HL-60 (cell line): ENCODE measurements around the gene YY1.

ENCODE experiments used
- DNase-seq, 2 experiments: peaks; one replicate each; pipeline ENCODE4 v3.0.0-alpha.2; 2010 to 2020; ENCODE audit warnings: low read depth in 1 of 2, low spot score in 1 of 2
- H3K27ac ChIP-seq: fragments of 250-450 bp; sonication (Bioruptor Pico); replicated peaks from 2 replicates; pipeline ENCODE4 v1.5.1; 2020; ENCODE audit warnings: mild to moderate bottlenecking, moderate library complexity
- H3K27me3 ChIP-seq: fragments of 250-450 bp; sonication (Bioruptor Pico); 2 replicates; pipeline ENCODE4 v1.5.1; 2021; ENCODE audit warnings: mild to moderate bottlenecking, moderate library complexity; ENCODE audit not compliant: insufficient read depth, poor library complexity, severe bottlenecking
- H3K4me3 ChIP-seq: replicated peaks from 2 replicates; pipeline ENCODE4 v1.5.1; 2011; ENCODE audit warnings: mild to moderate bottlenecking, control low read depth, low read length; ENCODE audit not compliant: insufficient read depth
- CTCF ChIP-seq: IDR thresholded peaks from one replicate; pipeline ENCODE4 v1.5.1; 2011; ENCODE audit warnings: low read length, control low read depth, inconsistent platforms; ENCODE audit not compliant: insufficient read depth
- GABPA ChIP-seq: IDR thresholded peaks from 2 replicates; pipeline ENCODE4 v1.6.1; 2012; ENCODE audit warnings: low read depth
- POLR2AphosphoS5 ChIP-seq: IDR thresholded peaks from 2 replicates; pipeline ENCODE4 v1.6.1; 2012; ENCODE audit warnings: low read depth
- REST ChIP-seq: IDR thresholded peaks from 2 replicates; pipeline ENCODE4 v1.6.1; 2012; ENCODE audit warnings: low read depth; ENCODE audit not compliant: insufficient replicate concordance
- SPI1 ChIP-seq: IDR thresholded peaks from 2 replicates; pipeline ENCODE4 v1.6.1; 2012; ENCODE audit warnings: low read depth, mild to moderate bottlenecking, borderline replicate concordance

Gene YY1

GRCh38 chr14:100294213-100294962 is 55.4 kb downstream of the YY1 start:
- Histone ChIP-seq H3K4me3 (no peak overlapping the region), H3K27ac (no peak overlapping the region), H3K27me3 (no peaks in the 10 kb centered on the region)
- no peak for DNase-seq
- TF ChIP-seq SPI1, result no peak
- no peak for TF ChIP-seq CTCF
- TF ChIP-seq REST, result no peak
- TF ChIP-seq POLR2AphosphoS5, result no peak
- TF ChIP-seq GABPA, result no peak

- no peak for DNase-seq
- TF ChIP-seq SPI1 (no peak), REST (no peak), POLR2AphosphoS5 (no peak), GABPA (no peak), CTCF (no peak)
- no peak overlapping the region for H3K27ac ChIP-seq
- no peaks in the 10 kb centered on the region for H3K27me3 ChIP-seq
- no peak overlapping the region for H3K4me3 ChIP-seq
Observed at GRCh38 chr14:100294963-100295330, 56.0 kb downstream of the YY1 start.

- TF ChIP-seq CTCF (no peak), SPI1 (no peak), REST (no peak), POLR2AphosphoS5 (no peak), GABPA (no peak)
Observed at GRCh38 chr14:100295376-100296105, 56.6 kb downstream of the YY1 start.

More at GRCh38 chr14:100295376-100296105, 56.6 kb downstream of the YY1 start:
- no peak for DNase-seq
- no peak overlapping the region for H3K27ac ChIP-seq
- no peak overlapping the region for H3K4me3 ChIP-seq
- no peaks in the 10 kb centered on the region for H3K27me3 ChIP-seq
